ENCODE results near the gene KCNK17. TPM values are rescaled to one million over a fixed set of nuclear protein-coding genes. Genes with fewer than 3 reads are reported as not detected.
A peak's percentile ranks its signal among the peaks of the same experiment; 100 is the strongest.

KCNK17 gene, protein sequence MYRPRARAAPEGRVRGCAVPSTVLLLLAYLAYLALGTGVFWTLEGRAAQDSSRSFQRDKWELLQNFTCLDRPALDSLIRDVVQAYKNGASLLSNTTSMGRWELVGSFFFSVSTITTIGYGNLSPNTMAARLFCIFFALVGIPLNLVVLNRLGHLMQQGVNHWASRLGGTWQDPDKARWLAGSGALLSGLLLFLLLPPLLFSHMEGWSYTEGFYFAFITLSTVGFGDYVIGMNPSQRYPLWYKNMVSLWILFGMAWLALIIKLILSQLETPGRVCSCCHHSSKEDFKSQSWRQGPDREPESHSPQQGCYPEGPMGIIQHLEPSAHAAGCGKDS
- not detected in 2 replicates for total RNA-seq
- long read RNA-seq, result 0 reads

DNA sequence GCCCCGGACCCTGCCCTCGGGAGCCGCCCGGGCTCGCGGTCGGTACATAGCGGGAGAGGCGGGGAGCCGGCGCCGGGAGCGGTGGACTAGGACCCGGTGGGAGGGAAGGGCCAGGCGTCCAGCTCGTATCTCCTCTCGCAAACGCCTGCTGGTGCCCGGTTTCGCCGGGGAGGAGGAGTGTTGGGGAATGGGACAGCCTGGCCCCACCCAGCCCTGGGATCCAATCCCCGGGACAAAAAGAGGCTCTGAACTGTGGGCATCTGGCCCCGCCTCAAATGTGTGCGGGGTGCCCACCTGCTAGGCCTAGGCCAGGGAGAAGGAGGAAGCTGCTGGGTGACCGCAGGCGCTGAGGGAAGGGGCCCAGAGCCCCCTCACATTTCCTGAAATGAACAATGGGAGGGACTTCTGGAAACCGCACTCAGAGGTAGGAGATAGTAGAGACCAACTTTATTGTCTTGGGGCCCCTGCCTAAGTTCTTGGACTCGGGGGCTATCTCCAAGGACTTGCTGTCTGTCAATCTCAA is at the start of gene KCNK17:
Gene KCNK17, minus strand, starts transcription at position 147 of the 523 bp plus-strand sequence. Its CDS starts 99 bp downstream, at position 48.
- Mint-ChIP-seq H3K27ac (ENCODE audit: unreplicated experiment) (no peak within 1 kb of the TSS), H3K4me3 (ENCODE audit: unreplicated experiment) (no peak within 1 kb of the TSS)
- TF ChIP-seq, protein P1, sequence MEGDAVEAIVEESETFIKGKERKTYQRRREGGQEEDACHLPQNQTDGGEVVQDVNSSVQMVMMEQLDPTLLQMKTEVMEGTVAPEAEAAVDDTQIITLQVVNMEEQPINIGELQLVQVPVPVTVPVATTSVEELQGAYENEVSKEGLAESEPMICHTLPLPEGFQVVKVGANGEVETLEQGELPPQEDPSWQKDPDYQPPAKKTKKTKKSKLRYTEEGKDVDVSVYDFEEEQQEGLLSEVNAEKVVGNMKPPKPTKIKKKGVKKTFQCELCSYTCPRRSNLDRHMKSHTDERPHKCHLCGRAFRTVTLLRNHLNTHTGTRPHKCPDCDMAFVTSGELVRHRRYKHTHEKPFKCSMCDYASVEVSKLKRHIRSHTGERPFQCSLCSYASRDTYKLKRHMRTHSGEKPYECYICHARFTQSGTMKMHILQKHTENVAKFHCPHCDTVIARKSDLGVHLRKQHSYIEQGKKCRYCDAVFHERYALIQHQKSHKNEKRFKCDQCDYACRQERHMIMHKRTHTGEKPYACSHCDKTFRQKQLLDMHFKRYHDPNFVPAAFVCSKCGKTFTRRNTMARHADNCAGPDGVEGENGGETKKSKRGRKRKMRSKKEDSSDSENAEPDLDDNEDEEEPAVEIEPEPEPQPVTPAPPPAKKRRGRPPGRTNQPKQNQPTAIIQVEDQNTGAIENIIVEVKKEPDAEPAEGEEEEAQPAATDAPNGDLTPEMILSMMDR (IDR thresholded peaks at IDR 0.05), result no peak

GRCh38 chr6:39363280-39363679 is 49.1 kb upstream of the KCNK17 start:
- H3K27me3 Mint-ChIP-seq (ENCODE audit: unreplicated experiment), result no peaks in the 10 kb centered on the region

More for the DNA sequence above, at the start of gene KCNK17:
- Mint-ChIP-seq H3K4me1 (ENCODE audit: unreplicated experiment) (no peaks in the 10 kb centered on the region), H3K36me3 (ENCODE audit: unreplicated experiment) (no peaks in the 10 kb centered on the region), H3K27me3 (ENCODE audit: unreplicated experiment) (peaks cover 44% of the 10 kb centered on the region), H3K9me3 (ENCODE audit: unreplicated experiment) (no peaks in the 10 kb centered on the region)
- no peak for DNase-seq (ENCODE audit: extremely low spot score, unreplicated experiment)

GRCh38 chr6:39362487-39362865 is 48.3 kb upstream of the KCNK17 start:
- Mint-ChIP-seq H3K27me3 (ENCODE audit: unreplicated experiment) (no peaks in the 10 kb centered on the region), H3K4me1 (ENCODE audit: unreplicated experiment) (peaks cover 7% of the 10 kb centered on the region), H3K9me3 (ENCODE audit: unreplicated experiment) (no peaks in the 10 kb centered on the region), H3K27ac (ENCODE audit: unreplicated experiment) (no peak overlapping the region), H3K36me3 (ENCODE audit: unreplicated experiment) (no peaks in the 10 kb centered on the region), H3K4me3 (ENCODE audit: unreplicated experiment) (no peak overlapping the region)
- DNase-seq (ENCODE audit: extremely low spot score, unreplicated experiment), result no peak
- TF ChIP-seq, protein P1 (IDR thresholded peaks at IDR 0.05), result no peak

More at GRCh38 chr6:39363280-39363679, 49.1 kb upstream of the KCNK17 start:
- no peaks in the 10 kb centered on the region for H3K36me3 Mint-ChIP-seq (ENCODE audit: unreplicated experiment)
- H3K4me1 Mint-ChIP-seq (ENCODE audit: unreplicated experiment), result peaks cover 5% of the 10 kb centered on the region
- H3K4me3 Mint-ChIP-seq (ENCODE audit: unreplicated experiment), result no peak overlapping the region
- no peaks in the 10 kb centered on the region for H3K9me3 Mint-ChIP-seq (ENCODE audit: unreplicated experiment)
- no peak overlapping the region for H3K27ac Mint-ChIP-seq (ENCODE audit: unreplicated experiment)
- TF ChIP-seq, protein P1 (IDR thresholded peaks at IDR 0.05), result no peak
- DNase-seq (ENCODE audit: extremely low spot score, unreplicated experiment), result no peak

DNA sequence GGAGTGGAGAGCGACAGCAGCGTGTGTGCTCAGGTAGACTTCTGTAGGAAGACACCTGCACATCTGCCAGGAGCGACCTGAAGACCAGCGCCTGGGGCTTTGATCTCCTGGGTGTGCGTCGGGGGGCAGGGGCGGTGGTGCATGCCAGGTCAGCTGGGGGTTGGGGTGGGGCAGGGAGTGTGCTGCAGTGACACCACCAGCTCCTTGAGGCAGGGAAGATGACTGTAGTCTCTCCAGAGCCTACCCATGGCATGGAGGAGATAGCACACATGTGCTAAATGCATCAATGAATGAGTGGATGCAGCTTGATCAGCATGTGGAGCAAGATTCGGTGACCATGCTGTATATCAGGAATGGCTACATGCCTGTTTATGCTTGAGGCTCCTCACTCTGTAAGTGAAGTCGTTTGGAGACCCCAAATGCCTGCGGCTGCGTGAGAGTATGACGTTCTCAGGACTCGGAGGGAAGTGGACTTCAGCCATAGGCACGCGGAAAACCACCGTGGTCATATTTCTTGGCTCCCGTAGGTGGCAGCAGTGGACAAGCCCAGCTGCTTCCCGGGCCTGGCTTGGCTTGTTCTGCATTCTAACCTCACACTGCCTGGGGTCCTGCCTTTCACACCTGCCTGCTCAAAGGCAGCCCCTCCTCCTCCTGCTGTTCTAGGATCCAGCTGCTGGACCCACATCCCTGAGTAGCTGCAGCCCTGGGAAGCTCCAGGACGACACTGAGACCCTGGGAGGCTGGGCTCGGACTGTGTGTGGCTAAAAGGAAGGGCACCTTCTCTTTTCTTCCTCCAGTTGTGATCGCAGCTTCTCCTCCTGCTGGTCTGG is 47.7 kb upstream of the KCNK17 start:
- TF ChIP-seq, protein P1 (IDR thresholded peaks at IDR 0.05), result peak; percentile 80
- Mint-ChIP-seq H3K36me3 (ENCODE audit: unreplicated experiment) (no peaks in the 10 kb centered on the region), H3K4me1 (ENCODE audit: unreplicated experiment) (peaks cover 7% of the 10 kb centered on the region), H3K4me3 (ENCODE audit: unreplicated experiment) (no peak overlapping the region), H3K27ac (ENCODE audit: unreplicated experiment) (no peak overlapping the region), H3K27me3 (ENCODE audit: unreplicated experiment) (no peaks in the 10 kb centered on the region), H3K9me3 (ENCODE audit: unreplicated experiment) (no peaks in the 10 kb centered on the region)
- peak; percentile 89 for DNase-seq (ENCODE audit: extremely low spot score, unreplicated experiment)

GRCh38 chr6:39360378-39360777 is 46.2 kb upstream of the KCNK17 start:
- Mint-ChIP-seq H3K9me3 (ENCODE audit: unreplicated experiment) (no peaks in the 10 kb centered on the region), H3K27ac (ENCODE audit: unreplicated experiment) (no peak overlapping the region), H3K36me3 (ENCODE audit: unreplicated experiment) (no peaks in the 10 kb centered on the region), H3K4me1 (ENCODE audit: unreplicated experiment) (peaks cover 5% of the 10 kb centered on the region), H3K4me3 (ENCODE audit: unreplicated experiment) (no peak overlapping the region), H3K27me3 (ENCODE audit: unreplicated experiment) (no peaks in the 10 kb centered on the region)
- DNase-seq (ENCODE audit: extremely low spot score, unreplicated experiment), result no peak
- TF ChIP-seq, protein P1 (IDR thresholded peaks at IDR 0.05), result no peak

Measured in osteocyte (in vitro differentiated cells).